PC-3 (cell line): ENCODE results near the gene IL31.

Experiments used
- CTCF ChIP-seq: fragments of 300-600 bp; sonication (generic); conservative IDR thresholded peaks from 2 replicates; pipeline ENCODE4 v1.5.1; 2017; ENCODE audit warnings: antibody characterized with exemption, low read depth, mild to moderate bottlenecking, low read length
- EZH2phosphoT487 ChIP-seq: fragments of 300-600 bp; sonication (generic); IDR thresholded peaks from 2 replicates; pipeline ENCODE4 v1.6.1; 2018; ENCODE audit warnings: mild to moderate bottlenecking, antibody characterized with exemption, low read length, borderline replicate concordance

GRCh38 chr12:122185494-122186082 lies 11.6 kb upstream of the IL31 start:
- TF ChIP-seq EZH2phosphoT487 (no peak), CTCF (no peak)
